Vagina (tissue), 2 donors: ENCODE results near the gene CD8B. TPM values are rescaled to one million over a fixed set of nuclear protein-coding genes. Genes with fewer than 3 reads are reported as not detected.

Source experiments
- DNase-seq, 2 donors: peaks; one replicate each; pipeline ENCODE4 v3.0.0-alpha.2; 2017; ENCODE audit errors: extremely low spot score in 2 of 2
- H3K27ac ChIP-seq: fragments of 200-600 bp; sonication (generic); one replicate; pipeline ENCODE4 v1.5.1; 2019
- H3K27me3 ChIP-seq: fragments of 200-600 bp; sonication (generic); one replicate; pipeline ENCODE4 v1.5.1; 2019
- H3K36me3 ChIP-seq, 2 donors: fragments of 200-600 bp; sonication (generic); one replicate each; pipeline ENCODE4 v1.5.1; 2017 to 2019
- H3K4me1 ChIP-seq: fragments of 200-600 bp; sonication (generic); one replicate; pipeline ENCODE4 v1.5.1; 2019
- H3K4me3 ChIP-seq, 2 donors: fragments of 200-600 bp; sonication (generic); 1 replicate in 1 of 2; 2 replicates in 1 of 2; pipeline ENCODE4 v1.5.1; 2016 to 2019
- H3K9me3 ChIP-seq: fragments of 200-600 bp; sonication (generic); one replicate; pipeline ENCODE4 v1.5.1; 2019
- POLR2A ChIP-seq, 2 donors: fragments of 450-650 bp; IDR thresholded peaks; one replicate each; pipeline ENCODE4 v1.6.1; 2017; ENCODE audit warnings: antibody characterized with exemption in 2 of 2, mild to moderate bottlenecking in 2 of 2, moderate library complexity in 2 of 2
- POLR2AphosphoS5 ChIP-seq, 2 donors: sonication (generic); formaldehyde crosslinking; IDR thresholded peaks; one replicate each; pipeline ENCODE4 v1.9.0; 2017; ENCODE audit warnings: antibody characterized with exemption in 2 of 2, mild to moderate bottlenecking in 2 of 2, low read depth in 1 of 2; ENCODE audit not compliant: insufficient read depth in 1 of 2
- intact Hi-C: fragments of 100-400 bp; cut with DNase I; formaldehyde crosslinking; loops from one replicate; pipeline ENCODE4 v1.15.1; 2023
- total RNA-seq: library from RNA; depleted of rRNA; stranded (reverse); fragments of >200 nt; gene quantifications from one replicate; pipeline ENCODE4 v1.2.3, GENCODE V29; 2016
- TF ChIP-seq, protein P1 (sequence below), 3 experiments: fragments of 450-650 bp in 2 of 3; fragments of 200-600 bp in 1 of 3; sonication (generic) in 1 of 3; IDR thresholded peaks; one replicate each; pipeline ENCODE4 v1.5.1; 2017 to 2019; ENCODE audit warnings: antibody characterized with exemption in 3 of 3, mild to moderate bottlenecking in 2 of 3, moderate library complexity in 2 of 3

The CD8B gene
- total RNA-seq, 1 donor from 2014 or later, result 10.6 TPM

DNA sequence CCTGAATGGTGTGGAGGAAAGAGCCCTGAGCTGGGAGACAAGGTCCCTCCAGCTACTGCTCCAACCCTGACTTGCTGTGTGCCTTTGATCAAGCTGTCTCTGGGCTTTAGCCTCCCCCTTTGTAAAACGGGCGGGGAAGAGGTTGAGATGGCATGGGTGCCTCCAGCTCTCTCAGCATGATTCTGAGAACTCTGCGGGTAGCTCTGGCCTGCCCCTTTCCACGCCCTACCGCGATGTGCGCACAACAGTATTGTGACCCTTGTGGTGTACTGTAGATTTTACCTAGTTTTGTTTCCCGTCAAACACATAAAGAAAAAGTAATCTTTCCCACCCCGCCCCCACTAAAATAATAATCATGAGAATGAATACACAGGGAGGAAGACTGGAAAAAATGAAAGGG lies 76.2 kb downstream of the CD8B start:
- intact Hi-C loops, result no loop called here
- Histone ChIP-seq H3K9me3 (no peaks in the 10 kb centered on the region), H3K27me3 (peaks cover 8% of the 10 kb centered on the region), H3K4me1 (peaks cover 18% of the 10 kb centered on the region), H3K4me3 (no peak overlapping the region), H3K27ac (no peak overlapping the region), H3K36me3 (no peaks in the 10 kb centered on the region)
- TF ChIP-seq, protein P1, sequence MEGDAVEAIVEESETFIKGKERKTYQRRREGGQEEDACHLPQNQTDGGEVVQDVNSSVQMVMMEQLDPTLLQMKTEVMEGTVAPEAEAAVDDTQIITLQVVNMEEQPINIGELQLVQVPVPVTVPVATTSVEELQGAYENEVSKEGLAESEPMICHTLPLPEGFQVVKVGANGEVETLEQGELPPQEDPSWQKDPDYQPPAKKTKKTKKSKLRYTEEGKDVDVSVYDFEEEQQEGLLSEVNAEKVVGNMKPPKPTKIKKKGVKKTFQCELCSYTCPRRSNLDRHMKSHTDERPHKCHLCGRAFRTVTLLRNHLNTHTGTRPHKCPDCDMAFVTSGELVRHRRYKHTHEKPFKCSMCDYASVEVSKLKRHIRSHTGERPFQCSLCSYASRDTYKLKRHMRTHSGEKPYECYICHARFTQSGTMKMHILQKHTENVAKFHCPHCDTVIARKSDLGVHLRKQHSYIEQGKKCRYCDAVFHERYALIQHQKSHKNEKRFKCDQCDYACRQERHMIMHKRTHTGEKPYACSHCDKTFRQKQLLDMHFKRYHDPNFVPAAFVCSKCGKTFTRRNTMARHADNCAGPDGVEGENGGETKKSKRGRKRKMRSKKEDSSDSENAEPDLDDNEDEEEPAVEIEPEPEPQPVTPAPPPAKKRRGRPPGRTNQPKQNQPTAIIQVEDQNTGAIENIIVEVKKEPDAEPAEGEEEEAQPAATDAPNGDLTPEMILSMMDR (IDR thresholded peaks at IDR 0.05), result no peak
- TF ChIP-seq POLR2AphosphoS5 (IDR thresholded peaks at IDR 0.05; ENCODE audit: insufficient read depth in 1 of 2, low read depth in 1 of 2) (no peak), POLR2A (IDR thresholded peaks at IDR 0.05) (no peak)
- no peak for DNase-seq

DNA sequence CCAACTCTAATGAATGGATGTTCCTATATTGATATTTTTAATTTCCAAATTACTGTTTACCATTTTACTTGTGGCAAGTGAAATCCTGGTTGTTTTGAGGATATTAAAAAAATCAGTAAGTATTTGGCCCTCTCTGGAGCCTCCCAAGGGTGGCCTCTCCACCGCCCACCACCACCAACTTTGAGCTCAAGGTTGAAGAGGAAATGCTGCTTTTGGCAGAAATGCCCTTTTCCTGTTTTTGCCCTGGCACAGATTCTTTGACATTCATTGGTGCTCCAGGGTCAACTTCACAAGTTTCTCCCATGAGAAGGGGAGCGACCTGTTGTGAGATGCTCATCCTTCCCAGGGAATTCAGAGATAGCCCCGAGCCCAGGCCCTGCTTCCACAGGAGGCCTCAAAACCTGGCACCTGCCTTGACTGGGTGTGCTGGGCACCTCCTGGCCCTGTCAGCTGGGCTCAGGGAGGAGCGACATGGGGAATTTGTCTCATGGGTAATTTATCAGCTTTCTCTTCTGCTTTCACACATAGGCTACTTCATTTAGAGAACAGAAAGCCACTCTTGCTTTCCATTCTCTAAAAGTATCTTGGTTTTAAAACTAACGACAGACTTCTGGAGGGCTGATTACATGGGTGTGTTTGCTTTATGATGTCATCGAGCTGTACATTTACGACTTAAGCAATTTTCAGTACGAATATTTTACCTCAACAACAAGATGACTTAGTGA lies 77.9 kb downstream of the CD8B start:
- Histone ChIP-seq H3K9me3 (no peaks in the 10 kb centered on the region), H3K27me3 (no peaks in the 10 kb centered on the region), H3K4me1 (peaks cover 1% of the 10 kb centered on the region), H3K36me3 (no peaks in the 10 kb centered on the region), H3K27ac (no peak overlapping the region), H3K4me3 (no peak overlapping the region)
- DNase-seq, result no peak
- TF ChIP-seq, protein P1 (IDR thresholded peaks at IDR 0.05), result no peak
- TF ChIP-seq POLR2A (IDR thresholded peaks at IDR 0.05), result no peak
- no peak for TF ChIP-seq POLR2AphosphoS5 (IDR thresholded peaks at IDR 0.05; ENCODE audit: insufficient read depth in 1 of 2, low read depth in 1 of 2)
- intact Hi-C loops, result no loop called here

DNA sequence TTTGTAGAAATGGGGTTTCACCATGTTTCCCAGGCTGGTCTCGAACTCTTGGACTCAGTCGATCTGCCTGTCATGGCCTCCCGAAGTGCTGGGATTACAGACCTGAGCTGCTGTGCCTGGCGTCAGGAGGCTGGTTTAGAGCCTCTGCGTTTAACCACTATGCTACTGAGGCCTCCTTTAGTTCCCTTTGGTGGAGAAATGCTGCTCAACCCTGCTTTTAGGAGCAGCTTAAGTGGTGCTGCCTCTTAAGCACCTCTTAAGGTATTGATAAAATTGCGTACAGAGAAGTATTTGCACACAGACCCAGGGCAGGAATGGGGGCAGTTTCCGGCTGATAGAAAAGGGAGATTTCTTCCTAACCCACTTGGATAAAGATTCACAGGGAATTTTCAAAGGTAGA lies 78.9 kb downstream of the CD8B start:
- Histone ChIP-seq H3K36me3 (no peaks in the 10 kb centered on the region), H3K27ac (no peak overlapping the region), H3K4me3 (no peak overlapping the region), H3K4me1 (no peaks in the 10 kb centered on the region), H3K9me3 (no peaks in the 10 kb centered on the region), H3K27me3 (no peaks in the 10 kb centered on the region)
- TF ChIP-seq, protein P1 (IDR thresholded peaks at IDR 0.05), result no peak
- TF ChIP-seq POLR2A (IDR thresholded peaks at IDR 0.05), result no peak
- TF ChIP-seq POLR2AphosphoS5 (IDR thresholded peaks at IDR 0.05; ENCODE audit: insufficient read depth in 1 of 2, low read depth in 1 of 2), result no peak
- intact Hi-C loops, result no loop called here
- DNase-seq, result no peak

DNA sequence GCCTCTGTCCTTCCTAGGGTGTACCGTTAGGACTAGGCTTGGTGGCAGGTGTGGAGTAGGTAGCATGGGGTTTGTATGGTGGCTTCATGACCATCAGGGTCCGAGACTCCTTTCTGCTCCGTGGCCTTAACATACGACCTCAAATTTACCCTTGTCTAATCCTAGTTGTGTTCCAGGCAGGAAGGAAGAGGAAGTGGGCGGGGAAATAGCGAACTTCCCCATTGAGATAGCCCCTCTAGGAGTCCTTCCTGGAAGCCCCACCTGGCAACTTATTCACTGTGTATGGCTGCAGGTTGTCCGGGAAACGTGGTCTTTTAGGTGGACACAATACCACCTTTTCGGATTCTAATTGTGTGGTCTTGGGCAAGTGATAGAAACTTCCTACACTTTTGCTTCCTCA lies 80.3 kb downstream of the CD8B start:
- intact Hi-C loops, result no loop called here
- Histone ChIP-seq H3K9me3 (no peaks in the 10 kb centered on the region), H3K27me3 (no peaks in the 10 kb centered on the region), H3K36me3 (no peaks in the 10 kb centered on the region), H3K27ac (no peak overlapping the region), H3K4me1 (no peaks in the 10 kb centered on the region), H3K4me3 (no peak overlapping the region)
- DNase-seq, result no peak
- TF ChIP-seq POLR2AphosphoS5 (IDR thresholded peaks at IDR 0.05; ENCODE audit: insufficient read depth in 1 of 2, low read depth in 1 of 2), result no peak
- TF ChIP-seq, protein P1 (IDR thresholded peaks at IDR 0.05), result no peak
- TF ChIP-seq POLR2A (IDR thresholded peaks at IDR 0.05), result no peak

DNA sequence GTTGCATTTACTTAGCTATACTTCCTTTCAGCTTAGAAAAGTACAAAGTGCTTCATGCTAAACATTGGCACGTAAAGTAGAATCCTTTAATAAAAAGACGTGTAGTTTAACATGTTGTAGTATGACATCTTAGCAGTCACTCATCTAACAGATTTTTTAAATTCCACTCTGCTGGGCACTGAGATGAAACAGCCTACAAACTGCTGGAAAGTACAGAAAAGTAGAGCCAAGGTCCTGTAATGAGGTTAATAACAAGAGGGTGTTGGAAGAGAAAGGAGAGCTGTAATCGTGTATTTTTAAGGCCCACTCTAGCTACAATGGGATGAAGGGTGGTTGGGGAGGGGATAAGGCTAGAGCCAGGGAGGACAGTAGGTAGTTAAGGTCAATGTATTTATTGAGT lies 81.7 kb downstream of the CD8B start:
- no peak overlapping the region for H3K27ac ChIP-seq
- no peak for DNase-seq
- intact Hi-C loops, result no loop called here
- no peaks in the 10 kb centered on the region for H3K4me1 ChIP-seq
- H3K9me3 ChIP-seq, result no peaks in the 10 kb centered on the region
- TF ChIP-seq POLR2AphosphoS5 (IDR thresholded peaks at IDR 0.05; ENCODE audit: insufficient read depth in 1 of 2, low read depth in 1 of 2) (no peak), POLR2A (IDR thresholded peaks at IDR 0.05) (no peak)
- TF ChIP-seq, protein P1 (IDR thresholded peaks at IDR 0.05), result no peak
- no peaks in the 10 kb centered on the region for H3K27me3 ChIP-seq
- H3K4me3 ChIP-seq, result no peak overlapping the region
- peaks cover 0 to 8% of the 10 kb centered on the region in 2 donors for H3K36me3 ChIP-seq
